Measurements from ENCODE around the gene PNKP.

The PNKP gene

DNA sequence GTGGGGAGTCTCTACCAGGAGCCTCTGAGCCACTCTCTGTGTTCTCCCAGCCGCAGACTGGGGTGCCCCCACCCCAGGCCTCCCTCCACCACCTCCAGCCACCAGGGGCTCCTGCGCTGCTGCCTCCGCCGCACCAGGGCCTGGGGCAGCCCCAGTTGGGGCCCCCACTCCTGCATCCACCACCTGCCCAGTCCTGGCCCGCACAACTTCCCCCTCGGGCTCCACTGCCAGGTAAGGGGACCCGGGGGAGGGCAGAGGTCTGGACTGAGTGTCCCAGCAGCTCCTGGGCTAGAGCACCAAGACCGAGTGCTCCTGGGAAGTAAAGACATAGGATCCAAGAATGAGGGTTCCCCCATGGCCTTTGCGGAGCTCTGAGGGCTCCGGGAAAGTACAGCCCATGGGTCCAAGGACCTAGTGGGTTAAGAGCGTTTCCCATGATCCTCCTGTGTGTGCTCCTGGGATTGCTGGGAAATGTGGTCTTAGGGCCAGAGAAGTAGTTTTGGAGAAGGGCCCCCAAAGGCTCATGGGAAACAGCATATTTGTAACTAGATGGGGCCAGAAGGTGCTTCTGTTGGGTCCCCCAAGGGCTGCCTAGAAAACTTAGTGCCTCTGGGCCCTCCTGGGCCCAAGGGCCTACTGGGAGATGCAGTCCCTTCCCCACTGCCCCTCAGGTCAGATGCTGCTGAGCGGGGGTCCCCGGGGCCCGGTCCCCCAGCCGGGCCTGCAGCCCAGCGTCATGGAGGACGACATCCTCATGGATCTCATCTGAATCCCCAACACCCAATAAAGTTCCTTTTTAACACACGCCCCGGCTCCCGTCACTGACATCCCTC, 31.0 kb downstream of the PNKP start:
- Histone ChIP-seq H3K4me3 (no peak overlapping the region), H3K27ac (no peak overlapping the region)

DNA sequence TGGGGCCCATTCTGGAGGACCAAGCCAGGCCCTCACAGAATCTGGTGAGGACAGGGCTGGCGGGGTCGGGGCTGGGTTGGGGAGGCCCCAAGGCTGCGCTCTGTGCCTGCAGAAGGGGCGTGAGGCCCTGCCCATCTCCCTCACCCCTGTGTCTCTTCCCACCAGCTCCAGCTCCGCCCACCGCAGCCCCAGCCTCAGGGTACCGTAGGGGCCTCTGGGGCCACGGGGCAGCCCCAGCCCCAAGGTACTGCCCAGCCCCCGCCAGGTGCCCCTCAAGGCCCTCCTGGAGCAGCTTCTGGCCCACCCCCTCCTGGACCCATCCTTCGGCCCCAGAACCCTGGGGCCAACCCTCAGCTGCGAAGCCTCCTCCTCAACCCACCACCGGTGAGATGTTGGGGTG, 31.8 kb downstream of the PNKP start:
- Histone ChIP-seq H3K27ac (no peak overlapping the region), H3K4me3 (no peak overlapping the region)

DNA sequence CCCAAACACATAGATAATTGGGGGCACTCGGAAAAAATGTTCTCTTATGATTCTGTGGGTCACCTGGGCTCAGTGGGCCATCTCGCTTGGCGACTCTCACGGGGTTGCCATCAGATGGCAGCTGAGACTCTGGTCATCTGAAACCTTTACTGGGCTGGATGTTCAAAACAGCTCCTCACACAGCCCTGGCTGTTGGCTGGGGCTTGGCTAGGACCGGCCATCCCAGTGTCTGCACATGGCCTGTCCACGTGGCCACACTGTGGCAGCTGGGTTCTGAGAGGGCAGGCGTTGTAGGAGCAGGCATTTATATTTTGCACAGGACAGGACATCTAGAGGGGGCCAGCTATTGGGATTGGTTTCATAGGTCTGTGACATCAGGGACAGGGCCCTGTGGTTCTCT, 33.8 kb downstream of the PNKP start:
- Histone ChIP-seq H3K4me3 (no peak overlapping the region), H3K27ac (no peak overlapping the region)

DNA sequence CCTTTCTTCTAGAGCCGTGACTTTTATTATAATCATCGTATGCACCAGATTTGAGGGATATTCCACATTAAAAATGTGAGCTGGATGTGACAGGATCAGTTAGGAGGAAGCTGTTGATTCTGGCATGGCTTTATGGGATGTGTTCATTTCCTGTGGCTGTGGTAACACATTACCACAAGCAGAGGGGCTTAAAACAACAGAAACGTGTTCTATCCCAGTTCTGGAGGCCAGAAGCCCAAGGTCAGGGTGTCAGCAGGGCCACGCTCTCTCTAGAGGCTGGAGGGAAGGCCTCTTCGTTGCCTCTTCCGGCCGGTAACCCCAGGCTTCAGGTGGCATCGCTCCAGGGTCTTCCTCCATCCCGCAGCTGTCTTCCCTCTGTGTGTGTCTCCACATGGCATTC, 34.8 kb downstream of the PNKP start:
- Histone ChIP-seq H3K27ac (no peak overlapping the region), H3K4me3 (no peak overlapping the region)

DNA sequence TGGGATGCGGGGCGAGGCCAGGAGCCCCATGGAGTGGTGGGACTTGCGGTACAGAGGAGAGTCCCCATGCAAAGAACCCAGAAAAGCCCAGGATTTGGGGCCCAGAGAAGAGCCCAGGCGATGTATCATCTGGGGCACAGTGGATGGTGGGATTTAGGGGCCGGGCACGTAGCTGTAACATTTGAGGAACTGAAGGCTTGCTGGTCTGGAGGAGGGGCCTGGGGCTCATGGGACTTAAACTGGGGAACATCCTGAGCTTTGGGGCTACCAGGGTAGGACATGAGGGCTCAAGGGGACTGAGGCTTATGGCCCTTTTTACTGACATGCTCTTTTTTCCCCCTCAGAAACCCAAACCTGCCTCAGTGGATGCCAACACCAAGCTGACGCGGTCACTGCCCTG, 35.8 kb downstream of the PNKP start:
- Histone ChIP-seq H3K4me3 (no peak overlapping the region), H3K27ac (no peak overlapping the region)

DNA sequence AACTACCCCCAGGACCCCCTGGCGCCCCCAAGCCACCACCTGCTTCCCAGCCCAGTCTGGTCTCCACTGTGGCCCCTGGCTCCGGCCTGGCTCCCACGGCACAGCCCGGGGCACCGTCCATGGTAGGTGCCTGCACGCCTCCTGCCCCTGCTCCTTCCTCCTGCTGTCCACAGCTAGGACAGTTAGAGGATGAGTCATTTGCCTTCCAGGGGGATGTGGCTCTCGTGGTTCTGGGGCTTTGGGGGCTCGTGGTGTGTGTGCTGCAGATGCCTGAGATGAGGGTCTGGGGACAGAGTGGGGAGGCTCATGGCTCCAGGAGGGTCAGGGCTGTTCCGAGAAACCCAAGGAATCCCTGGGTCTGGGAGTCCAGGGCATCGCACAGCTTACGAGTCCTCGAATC, 36.6 kb downstream of the PNKP start:
- Histone ChIP-seq H3K27ac (no peak overlapping the region), H3K4me3 (no peak overlapping the region)

DNA sequence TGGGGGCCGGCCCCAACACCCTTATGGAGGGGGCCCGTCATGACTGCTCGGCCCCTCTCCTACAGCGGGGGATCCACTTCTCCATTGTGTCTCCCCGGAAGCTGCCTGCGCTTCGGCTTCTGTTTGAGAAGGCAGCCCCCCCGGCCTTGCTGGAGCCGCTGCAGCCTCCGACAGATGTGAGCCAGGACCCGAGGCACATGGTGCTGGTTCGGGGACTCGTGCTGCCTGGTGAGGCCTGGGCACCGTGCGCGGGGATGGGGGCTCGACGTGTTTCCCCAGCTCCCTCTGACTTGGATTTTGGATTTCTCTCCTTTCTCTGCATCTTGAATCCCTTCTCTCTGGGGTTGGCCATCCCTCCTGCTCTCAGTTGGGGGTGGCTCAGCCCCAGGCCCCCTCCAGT, 37.7 kb downstream of the PNKP start:
- Histone ChIP-seq H3K4me3 (no peak overlapping the region), H3K27ac (no peak overlapping the region)

DNA sequence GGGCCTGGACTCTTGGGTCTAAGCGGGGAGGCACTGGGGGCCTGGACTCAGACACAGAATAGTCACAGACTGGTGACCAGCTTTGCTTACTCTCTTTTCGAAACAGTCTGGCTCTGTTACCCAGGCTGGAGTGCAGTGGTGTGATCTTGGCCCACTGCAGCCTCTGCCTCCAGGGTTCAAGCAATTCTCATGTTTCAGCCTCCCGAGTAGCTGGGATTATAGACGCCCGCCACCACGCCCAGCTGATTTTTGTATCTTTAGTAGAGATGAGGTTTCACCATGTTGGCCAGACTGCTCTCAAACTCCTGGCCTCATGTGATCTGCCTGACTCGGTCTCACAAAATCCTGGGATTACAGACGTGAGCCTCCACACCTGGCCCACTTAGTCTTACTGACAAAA, 38.2 kb downstream of the PNKP start:
- Histone ChIP-seq H3K27ac (no peak overlapping the region), H3K4me3 (no peak overlapping the region)

DNA sequence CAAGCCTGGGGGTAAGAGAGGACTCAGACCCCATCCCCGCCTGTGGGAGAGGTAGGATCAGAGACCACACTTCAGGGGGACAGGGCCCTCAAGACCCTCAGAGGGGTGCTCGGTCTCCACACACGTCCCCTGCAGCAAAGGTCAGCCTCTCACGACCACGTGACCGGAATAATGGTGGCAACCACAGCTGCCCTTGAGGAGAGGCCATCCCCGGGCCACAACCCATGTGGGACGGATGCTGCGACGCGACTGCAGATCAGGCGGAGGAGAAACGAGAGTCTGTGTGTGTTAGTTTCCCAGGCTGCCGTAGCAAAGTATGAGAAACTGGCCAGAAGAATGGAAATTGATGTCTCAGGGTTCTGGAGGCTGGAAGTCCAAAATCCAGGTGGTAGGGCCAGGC, 40.3 kb downstream of the PNKP start:
- H3K4me3 ChIP-seq = no peak overlapping the region
- H3K27ac ChIP-seq = no peak overlapping the region

DNA sequence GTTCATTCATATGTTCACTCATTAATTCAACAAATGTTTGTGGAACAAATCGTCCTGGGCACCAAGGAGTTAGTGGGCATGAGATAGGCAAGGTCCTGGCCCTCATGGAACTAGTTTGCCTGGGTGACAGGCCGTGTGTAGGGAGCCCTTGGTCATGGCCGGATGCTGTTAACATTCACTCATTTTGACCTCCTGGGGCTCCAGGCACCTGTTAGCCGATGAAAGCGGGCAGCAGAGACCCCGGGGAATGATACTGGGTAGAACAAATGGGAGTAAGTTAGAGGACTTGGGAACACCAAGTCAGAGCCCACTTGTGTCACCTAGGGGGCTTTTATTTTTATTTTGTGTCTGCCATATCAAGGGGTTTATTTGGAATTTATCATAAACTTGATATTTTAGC, 42.7 kb downstream of the PNKP start:
- H3K27ac ChIP-seq = no peak overlapping the region
- no peak overlapping the region for H3K4me3 ChIP-seq

DNA sequence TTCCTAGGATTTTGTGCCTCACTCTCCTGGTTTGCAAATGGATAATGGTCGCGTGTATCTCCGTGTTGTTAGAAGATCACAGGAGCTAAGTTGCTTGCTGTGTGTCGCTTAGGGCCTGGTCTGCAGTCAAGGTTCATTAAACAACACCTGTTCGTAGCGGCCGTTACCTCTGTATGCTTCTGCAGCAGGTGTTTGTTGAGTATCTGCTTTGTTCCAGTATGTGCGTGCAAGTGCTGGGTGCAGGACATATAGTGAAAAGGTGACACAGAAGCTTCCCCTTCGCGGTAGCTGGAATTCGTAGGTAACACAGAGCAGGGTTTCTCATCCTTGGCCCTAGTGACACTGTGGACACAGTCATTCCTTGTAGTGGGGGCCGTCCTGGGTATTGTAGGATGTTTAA, 43.9 kb downstream of the PNKP start:
- H3K4me3 ChIP-seq = no peak overlapping the region
- no peak overlapping the region for H3K27ac ChIP-seq

DNA sequence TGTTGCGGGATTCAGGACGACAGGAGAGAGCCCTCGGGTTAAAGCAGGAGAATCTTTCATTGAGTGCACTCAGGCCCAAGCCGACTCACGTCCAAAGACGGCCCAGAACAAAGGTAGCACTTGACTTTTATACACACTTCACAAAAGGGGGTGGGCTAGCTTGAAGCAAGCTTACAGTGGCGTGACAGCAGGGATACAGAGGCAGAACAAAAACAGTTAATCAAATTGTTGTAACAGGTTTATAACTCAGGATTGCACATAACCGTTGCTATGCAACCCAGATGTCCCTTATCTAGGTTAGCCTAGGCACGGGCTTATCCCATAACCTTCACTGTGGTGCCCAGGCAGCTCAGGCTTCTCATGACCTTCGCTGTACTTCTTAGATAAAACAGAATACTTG, 47.3 kb downstream of the PNKP start:
- no peak overlapping the region for H3K27ac ChIP-seq
- no peak overlapping the region for H3K4me3 ChIP-seq

DNA sequence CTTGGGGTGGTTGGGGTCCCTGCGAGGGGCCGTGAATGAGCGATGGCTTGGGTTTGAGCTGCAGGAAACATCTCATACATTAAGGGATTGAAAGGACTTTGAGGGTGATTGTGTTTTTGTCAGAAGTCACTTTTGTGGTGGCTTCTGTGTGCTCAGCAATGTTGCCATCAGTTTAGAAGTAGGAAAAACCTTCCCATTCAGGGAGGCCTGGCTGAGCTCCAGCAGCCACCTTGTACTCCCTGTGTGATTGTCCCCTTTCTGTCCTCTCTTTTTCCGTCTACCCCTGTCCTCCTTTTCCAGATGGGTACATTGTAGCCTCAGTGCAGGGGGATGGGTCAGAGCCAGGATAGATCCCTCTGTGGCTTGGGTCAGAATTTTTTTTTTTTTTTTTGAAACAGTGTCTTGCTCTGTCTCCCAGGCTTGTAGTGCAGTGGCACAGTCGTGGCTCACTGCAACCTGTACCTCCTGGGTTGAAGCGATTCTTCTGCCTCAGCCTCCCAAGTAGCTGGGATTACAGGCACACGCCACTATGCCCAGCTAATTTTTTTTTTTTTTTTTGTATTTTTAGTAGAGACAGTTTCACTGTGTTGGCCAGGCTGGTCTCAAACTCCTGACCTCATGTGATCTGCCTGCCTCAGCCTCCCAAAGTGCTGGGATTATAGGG, 47.8 kb downstream of the PNKP start:
- peak overlapping the region in 5 of 7 experiments; percentile 71 to 88 (median 84) for H3K4me3 ChIP-seq
- peak overlapping the region in 6 of 21 experiments; percentile 84 to 96 (median 92) for H3K27ac ChIP-seq

DNA sequence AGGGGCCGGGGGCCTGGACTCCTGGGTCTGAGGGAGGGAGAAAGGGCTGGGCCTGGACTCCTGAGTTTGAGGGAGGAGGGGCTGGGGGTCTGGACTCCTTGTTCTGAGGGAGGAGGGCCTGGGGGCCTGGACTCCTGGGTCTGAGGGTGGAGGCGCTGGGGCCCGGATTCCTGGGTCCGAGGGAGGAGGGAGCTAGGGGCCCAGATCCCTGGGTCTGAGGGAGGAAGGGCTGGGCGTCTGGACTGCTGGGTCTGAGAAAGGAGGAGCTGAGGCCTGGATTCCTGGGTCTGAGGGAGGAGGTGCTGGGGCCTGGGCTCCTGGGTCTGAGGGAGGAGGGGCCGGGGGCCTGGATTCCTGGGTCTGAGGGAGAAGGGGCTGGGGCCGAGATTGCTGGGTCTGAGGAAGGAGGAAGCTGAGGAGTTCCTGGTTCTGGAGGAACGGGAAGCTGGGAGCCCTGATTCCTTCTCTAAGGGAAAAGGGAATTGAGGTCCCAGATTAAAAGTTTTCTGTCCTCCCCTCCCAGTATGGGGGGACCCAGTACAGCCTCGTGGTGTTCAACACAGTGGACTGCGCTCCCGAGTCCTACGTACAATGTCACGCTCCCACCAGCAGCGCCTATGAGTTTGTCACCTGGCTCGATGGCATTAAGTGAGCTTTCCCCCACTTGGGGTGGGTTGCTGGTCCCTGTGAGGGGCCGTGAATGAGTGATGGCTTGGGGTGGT, 48.6 kb downstream of the PNKP start:
- Histone ChIP-seq H3K4me3 (peak overlapping the region; percentile 71 to 89 (median 86)), H3K27ac (peak overlapping the region; percentile 52 to 99 (median 94))

DNA sequence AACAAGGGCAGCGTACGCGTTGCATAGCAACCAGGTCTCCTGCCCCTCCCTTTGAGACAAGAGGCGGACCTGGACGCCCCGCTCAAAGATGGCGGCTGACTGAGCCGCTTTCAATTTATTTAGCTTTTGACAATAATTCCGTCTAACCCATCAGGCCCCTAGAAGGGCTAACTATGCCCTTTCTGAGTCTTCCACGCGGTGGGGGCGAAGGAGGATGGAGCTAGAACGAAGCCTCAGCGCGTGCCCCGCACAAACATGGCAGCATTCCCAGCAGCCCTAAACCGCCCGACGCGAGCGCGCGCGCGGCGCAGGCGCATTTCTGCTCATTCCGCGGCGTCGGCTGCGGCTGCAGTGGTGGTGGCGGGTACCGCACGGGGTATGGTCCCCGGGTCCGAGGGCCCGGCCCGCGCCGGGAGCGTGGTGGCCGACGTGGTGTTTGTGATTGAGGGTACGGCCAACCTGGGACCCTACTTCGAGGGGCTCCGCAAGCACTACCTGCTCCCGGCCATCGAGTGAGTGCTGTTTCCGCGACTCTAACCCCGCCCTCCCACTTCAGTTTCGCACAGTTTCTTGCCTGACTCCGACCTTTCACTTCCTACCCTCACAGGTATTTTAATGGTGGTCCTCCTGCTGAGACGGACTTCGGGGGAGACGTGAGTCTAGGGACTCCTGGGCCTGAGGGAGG, 49.3 kb downstream of the PNKP start, which contains the start of gene MED25:
Gene MED25, plus strand, starts transcription at position 326 of the 685 bp plus-strand sequence. Its CDS starts 53 bp downstream, at position 379.
- peak within 1 kb of the TSS; percentile 57 to 99 (median 94) for H3K27ac ChIP-seq
- H3K4me3 ChIP-seq = peak within 1 kb of the TSS; percentile 71 to 89 (median 86)

DNA sequence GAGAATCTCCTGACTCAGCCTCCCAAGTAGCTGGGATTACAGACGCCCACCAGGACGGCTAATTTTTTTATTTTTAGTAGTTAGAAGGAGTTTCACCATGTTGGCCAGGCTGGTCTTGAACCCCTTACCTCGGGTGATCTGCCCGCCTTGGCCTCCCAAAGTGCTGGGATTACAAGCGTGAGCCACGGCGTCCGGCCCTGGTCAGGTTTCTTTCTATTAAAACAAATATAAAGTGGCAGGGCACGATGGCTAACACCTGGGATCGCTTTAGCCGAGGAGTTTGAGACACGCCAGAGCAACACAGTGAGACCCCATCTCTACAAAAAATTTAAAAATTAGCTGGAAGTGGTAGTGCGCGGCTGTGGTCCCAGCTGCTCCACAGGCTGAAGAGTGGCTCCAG, 50.8 kb downstream of the PNKP start:
- Histone ChIP-seq H3K4me3 (no peak overlapping the region), H3K27ac (peak overlapping the region in 18 of 21 experiments; percentile 7 to 99 (median 94))

DNA sequence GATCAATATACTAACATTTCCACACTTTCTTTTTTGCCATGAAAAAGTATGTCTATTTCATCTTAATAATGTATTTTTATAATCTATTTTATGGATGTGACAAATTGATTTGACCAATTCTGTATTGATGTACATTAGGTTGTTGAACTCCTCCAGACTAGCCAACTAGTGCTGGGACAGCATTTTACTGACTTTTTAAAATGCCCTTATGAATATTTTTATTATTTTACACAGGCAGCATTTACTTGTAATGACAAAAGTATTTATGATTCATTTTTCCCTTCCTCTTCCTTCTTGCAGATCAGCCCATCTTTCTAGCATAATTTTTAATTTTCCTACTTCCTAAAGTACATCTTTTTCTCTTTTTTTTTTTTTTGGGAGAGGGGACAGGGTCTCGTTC, 53.4 kb downstream of the PNKP start:
- Histone ChIP-seq H3K4me3 (peak overlapping the region in 1 of 7 experiments; percentile 73), H3K27ac (peak overlapping the region in 17 of 21 experiments; percentile 76 to 95 (median 86))

DNA sequence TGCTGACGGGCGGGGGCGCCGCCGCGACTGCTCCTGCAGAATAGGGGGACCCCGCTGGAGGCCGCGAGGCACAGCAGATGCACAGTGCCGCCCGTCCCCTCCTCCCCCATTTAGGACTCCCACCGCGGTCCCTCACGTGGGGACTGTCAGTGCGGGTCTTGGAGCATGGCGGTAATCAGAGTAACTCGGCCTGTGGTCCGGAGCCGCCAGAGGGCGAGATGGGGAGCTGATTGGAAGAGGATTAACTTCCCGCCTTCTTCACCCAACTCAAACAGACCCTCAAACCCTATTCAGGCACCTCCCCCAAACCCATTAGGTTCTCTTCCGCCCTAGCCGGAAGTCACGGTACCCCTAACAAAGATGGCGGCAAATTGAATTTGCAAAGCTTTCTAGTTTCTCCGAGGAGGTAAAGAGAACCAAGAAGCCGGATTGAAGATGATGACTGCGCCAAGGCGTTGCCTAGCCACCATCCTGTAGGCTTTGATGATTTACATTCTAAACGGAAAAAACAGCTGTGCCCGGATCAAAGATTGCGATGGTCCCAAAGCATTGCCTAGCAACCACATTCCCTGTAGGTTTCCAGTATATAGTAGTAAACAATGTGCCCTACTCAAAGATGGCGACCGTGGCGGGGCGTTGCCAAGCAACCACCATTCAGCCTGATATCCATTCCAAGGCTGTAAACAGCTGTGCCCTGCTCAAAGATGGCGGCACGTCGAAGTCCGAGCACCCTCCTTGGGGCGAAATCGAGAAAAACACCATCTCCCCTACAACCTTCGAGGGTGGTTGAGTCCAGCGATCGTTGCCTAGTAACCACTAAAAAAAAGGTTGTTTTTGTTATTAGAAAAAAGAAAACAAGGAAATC, 54.1 kb downstream of the PNKP start, which contains the start of gene FUZ:
Gene FUZ, minus strand, starts transcription at position 296 of the 865 bp plus-strand sequence. Its CDS starts 186 bp downstream, at position 110.
- peak within 1 kb of the TSS in 20 of 21 experiments; percentile 73 to 95 (median 86) for H3K27ac ChIP-seq
- peak within 1 kb of the TSS; percentile 44 to 73 (median 59) for H3K4me3 ChIP-seq
